ENCODE measurements around the gene SPAG16.

Gene SPAG16

GRCh38 chr2:214401580-214401979 is 1117.3 kb downstream of the SPAG16 start:
- TF ChIP-seq POLR2AphosphoS5 (IDR thresholded peaks at IDR 0.05; ENCODE audit: low read depth, low read length) = no peak
- TF ChIP-seq FOXP2 (optimal IDR thresholded peaks at IDR 0.05; ENCODE audit: borderline replicate concordance, extremely low read depth, extremely low read length, insufficient read depth) = no peak
- TF ChIP-seq TAF1 (IDR thresholded peaks at IDR 0.05; ENCODE audit: borderline replicate concordance, insufficient read depth, low read length) = no peak
- TF ChIP-seq, protein P1, sequence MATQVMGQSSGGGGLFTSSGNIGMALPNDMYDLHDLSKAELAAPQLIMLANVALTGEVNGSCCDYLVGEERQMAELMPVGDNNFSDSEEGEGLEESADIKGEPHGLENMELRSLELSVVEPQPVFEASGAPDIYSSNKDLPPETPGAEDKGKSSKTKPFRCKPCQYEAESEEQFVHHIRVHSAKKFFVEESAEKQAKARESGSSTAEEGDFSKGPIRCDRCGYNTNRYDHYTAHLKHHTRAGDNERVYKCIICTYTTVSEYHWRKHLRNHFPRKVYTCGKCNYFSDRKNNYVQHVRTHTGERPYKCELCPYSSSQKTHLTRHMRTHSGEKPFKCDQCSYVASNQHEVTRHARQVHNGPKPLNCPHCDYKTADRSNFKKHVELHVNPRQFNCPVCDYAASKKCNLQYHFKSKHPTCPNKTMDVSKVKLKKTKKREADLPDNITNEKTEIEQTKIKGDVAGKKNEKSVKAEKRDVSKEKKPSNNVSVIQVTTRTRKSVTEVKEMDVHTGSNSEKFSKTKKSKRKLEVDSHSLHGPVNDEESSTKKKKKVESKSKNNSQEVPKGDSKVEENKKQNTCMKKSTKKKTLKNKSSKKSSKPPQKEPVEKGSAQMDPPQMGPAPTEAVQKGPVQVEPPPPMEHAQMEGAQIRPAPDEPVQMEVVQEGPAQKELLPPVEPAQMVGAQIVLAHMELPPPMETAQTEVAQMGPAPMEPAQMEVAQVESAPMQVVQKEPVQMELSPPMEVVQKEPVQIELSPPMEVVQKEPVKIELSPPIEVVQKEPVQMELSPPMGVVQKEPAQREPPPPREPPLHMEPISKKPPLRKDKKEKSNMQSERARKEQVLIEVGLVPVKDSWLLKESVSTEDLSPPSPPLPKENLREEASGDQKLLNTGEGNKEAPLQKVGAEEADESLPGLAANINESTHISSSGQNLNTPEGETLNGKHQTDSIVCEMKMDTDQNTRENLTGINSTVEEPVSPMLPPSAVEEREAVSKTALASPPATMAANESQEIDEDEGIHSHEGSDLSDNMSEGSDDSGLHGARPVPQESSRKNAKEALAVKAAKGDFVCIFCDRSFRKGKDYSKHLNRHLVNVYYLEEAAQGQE (IDR thresholded peaks at IDR 0.05; ENCODE audit: insufficient read depth in 1 of 2, low read depth in 2 of 2, low read length in 2 of 2) = no peak
- TF ChIP-seq SIN3A (IDR thresholded peaks at IDR 0.05; ENCODE audit: borderline replicate concordance, insufficient read depth, low read length) = no peak

DNA sequence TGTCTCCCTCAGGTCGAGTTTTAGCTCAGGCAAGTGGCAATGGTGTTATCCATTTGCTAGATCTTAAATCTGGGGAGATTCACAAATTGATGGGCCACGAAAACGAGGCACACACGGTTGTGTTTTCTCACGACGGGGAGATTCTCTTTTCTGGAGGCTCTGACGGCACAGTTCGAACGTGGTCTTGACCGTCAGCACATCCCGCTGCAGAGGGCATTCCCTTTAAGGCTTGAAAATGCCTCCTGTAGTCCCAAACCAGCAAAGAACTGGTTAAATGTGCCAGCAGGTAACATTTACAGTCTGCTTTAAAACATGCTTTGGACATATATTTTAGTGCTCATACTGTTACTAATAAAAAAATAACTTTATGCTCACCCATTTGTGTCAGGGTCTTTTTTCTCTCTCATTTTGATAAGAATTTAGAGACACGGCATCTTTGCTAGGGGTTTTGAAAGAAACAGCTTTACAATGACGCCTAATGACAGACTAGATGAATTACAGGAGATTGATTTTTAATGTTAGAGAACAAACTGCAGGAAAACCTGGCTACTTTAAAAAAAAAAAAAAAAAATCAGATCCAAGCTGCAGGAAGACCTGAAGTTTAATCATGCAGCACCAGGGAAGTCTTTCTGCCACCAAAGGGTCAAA is 1126.0 kb downstream of the SPAG16 start:
- TF ChIP-seq SIN3A (IDR thresholded peaks at IDR 0.05; ENCODE audit: borderline replicate concordance, insufficient read depth, low read length) = no peak
- no peak for TF ChIP-seq TAF1 (IDR thresholded peaks at IDR 0.05; ENCODE audit: borderline replicate concordance, insufficient read depth, low read length)
- TF ChIP-seq, protein P1 (IDR thresholded peaks at IDR 0.05; ENCODE audit: insufficient read depth in 1 of 2, low read depth in 2 of 2, low read length in 2 of 2) = no peak

DNA sequence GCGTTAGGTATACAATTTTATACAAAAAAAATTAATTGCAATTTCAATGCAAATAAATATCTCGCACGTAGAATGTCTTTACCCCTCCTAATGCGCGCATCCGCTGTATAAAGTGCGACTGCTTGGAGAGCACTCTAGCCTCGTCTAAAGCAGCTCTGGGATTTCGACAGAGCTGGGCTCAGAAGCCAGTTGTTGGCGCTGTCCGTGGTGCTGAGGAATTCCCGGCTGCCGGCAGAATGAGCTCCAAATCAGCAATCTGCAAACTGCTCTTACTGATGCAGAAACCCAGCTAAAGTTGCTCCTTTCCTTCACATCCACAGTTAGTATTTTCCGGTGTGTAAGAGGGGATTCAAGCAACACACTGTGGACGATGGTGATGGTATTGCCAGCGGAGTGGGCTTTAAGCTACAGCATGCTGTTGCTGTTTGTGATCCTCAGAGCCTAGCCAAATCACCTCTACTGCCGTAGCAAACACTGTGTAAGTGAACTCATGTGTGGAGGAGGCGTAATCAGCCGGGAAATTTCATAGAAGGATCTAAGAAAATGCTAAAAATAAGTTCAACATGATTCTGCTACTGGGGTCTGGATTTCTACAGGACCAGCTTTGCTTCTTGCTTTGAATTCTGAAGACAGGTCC is 1126.8 kb downstream of the SPAG16 start, which contains the start of gene VWC2L:
Gene VWC2L, plus strand, starts transcription at position 137 of the 637 bp plus-strand sequence. CDS start 3,140 bp downstream, outside the sequence.
- TF ChIP-seq, protein P1 (IDR thresholded peaks at IDR 0.05; ENCODE audit: insufficient read depth in 1 of 2, low read depth in 2 of 2, low read length in 2 of 2) = peak; percentile 97 to 99
- TF ChIP-seq FOXP2 (optimal IDR thresholded peaks at IDR 0.05; ENCODE audit: borderline replicate concordance, extremely low read depth, extremely low read length, insufficient read depth) (no peak), SIN3A (IDR thresholded peaks at IDR 0.05; ENCODE audit: borderline replicate concordance, insufficient read depth, low read length) (no peak), TAF1 (IDR thresholded peaks at IDR 0.05; ENCODE audit: borderline replicate concordance, insufficient read depth, low read length) (no peak), POLR2AphosphoS5 (IDR thresholded peaks at IDR 0.05; ENCODE audit: low read depth, low read length) (no peak)

GRCh38 chr2:214412679-214413078 is 1128.4 kb downstream of the SPAG16 start:
- TF ChIP-seq, protein P1 (IDR thresholded peaks at IDR 0.05; ENCODE audit: insufficient read depth in 1 of 2, low read depth in 2 of 2, low read length in 2 of 2) = no peak
- TF ChIP-seq FOXP2 (optimal IDR thresholded peaks at IDR 0.05; ENCODE audit: borderline replicate concordance, extremely low read depth, extremely low read length, insufficient read depth) = no peak
- no peak for TF ChIP-seq TAF1 (IDR thresholded peaks at IDR 0.05; ENCODE audit: borderline replicate concordance, insufficient read depth, low read length)
- no peak for TF ChIP-seq SIN3A (IDR thresholded peaks at IDR 0.05; ENCODE audit: borderline replicate concordance, insufficient read depth, low read length)
- TF ChIP-seq POLR2AphosphoS5 (IDR thresholded peaks at IDR 0.05; ENCODE audit: low read depth, low read length) = no peak
